ENCODE results near the gene CBY3.
"Not testable (repeated sequence)": the region's sequence is repeated elsewhere in the genome, so short reads cannot be mapped to it uniquely, and the experiment has no call there.

The CBY3 gene

DNA sequence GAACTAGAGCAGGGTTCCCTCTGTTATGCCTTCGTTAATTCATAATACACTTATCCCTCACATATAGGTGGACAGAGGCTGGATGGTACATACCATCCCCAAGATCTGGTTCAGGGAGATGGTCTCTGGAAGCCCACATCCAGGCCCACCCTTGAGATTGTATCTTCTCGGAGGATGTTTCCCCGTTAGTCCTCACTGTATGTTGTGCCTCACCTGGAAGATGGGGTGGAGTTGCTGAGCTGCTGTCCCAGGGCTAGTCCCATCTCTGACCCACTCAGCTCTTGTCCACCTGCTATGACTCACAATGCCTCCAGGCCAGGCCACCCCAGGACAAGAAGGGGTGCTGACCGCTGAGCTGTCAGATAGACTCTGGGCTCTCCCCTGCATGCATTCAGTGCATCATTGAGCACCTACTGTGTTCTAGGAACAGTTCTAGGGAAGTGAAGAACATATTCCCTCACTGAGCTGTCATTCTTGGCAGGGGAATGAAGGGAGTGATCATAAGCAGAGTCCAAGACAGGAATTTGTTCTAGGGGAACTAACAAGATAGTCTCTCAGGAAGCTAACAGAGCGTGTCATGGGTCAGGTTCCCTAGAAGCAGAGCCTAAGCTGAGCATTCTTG, at the start of gene CBY3:
Gene CBY3 (minus strand): TSS at position 255 of the 622 bp plus-strand sequence. CDS start 116 bp downstream, at position 139.
- no peak for DNase-seq

- no peak for DNase-seq
These were observed 49.5 kb upstream of the CBY3 start for GRCh38 chr5:179730356-179730755.

DNA sequence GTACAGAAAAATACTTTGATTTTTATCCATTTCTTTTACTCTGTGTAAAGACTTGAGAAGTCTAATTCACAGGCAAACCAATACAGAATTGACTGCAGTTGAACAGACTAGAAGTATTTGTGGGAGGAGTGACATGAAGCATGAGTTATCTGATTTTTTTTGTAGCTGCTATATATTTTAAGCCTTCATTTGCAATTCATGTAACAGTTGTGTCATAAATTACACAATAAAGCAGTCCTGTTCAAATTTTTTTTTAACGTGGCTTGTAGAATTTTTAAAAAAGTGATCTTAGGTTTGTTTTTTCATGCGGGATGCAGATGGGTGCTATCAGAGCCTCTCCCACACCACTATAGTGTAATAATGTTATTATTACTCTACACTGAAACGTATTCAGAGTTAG, 48.9 kb upstream of the CBY3 start:
- no peak for DNase-seq

DNA sequence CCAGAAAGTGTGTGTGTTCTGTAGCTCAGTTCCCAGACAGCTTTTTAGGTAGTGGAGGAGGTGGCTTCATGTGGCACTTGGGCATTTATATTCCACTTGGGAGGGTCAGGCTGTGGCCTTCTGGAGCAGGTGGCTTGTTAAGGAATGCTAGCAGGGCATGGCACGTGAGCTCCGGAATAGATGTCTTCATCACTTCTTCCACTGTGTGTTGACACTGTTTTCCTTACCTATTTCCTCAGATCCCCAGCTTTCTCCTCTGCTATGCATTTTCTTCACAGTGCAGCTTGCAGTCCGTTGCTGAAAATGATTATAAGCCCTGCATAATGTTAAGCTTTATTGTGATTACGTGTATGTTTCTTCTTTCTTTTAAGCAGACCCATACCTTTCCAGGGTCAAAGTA, 48.5 kb upstream of the CBY3 start:
- no peak for DNase-seq

DNA sequence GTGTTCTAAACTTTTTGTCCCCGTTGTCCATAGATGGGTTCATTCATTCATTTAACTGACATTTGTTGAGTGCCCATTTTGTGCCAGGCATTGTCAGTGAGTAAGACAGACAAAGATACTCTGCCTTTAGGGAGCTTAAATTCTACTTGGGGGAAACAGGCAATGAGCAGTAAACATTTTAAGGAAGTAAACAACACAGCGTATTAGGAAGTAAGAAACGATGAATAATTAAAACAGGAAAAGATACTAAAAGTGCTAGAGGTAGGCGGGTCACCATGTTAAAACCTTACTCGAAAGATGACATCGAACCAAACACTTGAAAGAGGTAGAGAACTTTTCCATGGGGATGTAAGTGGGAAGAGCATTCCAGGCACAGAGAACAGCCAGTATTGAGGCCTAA, 46.3 kb upstream of the CBY3 start:
- no peak for DNase-seq

GRCh38 chr5:179724163-179724562, 43.3 kb upstream of the CBY3 start:
- DNase-seq = no peak

- DNase-seq = no peak
These were observed 39.4 kb upstream of the CBY3 start for GRCh38 chr5:179720222-179720621.

GRCh38 chr5:179716286-179716685, 35.5 kb upstream of the CBY3 start:
- no peak for DNase-seq

DNA sequence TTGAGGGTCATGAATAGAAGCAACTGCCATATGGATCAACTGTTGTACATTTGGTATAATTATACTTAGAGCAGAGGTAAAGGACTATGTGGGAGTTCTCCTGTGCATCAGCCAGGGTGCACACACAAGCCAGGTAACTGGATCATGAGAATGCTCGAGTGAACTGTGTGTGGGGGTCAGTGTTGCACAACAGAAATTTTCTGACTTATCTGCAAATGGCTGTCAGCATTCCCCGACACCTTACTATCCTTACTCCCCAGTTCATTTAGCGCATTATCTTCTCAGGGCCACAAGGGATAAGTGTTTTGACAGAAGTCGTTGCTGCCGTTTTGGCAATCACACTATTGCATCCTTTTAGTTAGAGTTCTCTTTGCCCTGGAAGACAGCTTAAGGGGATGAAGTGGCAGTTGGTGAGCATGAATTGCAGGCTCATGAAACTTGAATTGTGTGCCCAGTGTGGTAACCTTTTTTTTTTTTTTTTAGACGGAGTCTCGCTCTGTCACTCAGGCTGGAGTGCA, 19.6 kb upstream of the CBY3 start:
- DNase-seq = no peak

DNA sequence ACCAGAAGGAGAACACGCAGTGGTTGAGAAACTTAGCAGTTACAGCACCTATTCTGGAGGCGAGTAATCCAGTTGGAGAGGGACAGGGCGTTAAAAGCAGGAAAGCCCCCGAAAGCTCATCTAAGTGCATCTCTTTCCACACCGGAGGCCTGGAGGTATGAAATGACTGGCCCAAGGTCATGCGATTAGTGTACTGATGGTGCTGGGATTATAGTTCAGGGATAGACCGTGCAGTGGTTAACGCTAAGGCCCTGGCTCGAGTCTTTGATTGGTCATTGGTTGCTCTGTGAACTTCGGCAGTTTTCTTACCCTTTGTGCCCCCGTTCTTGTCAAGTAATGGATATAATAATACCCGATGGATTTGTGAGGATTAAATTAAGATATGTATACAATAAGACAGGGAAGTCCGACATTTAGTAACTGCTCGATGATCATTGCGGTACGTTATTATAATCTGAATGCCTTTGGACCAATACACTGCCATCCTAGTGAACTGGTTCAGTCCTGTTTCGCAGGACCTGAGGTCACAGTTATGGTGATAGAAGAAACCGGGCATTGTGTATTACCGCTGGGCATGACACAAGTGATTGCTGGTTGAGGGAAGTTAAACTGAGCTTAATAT, 18.9 kb upstream of the CBY3 start:
- peak; percentile 78 for DNase-seq

- no peak for DNase-seq
These were observed 18.2 kb upstream of the CBY3 start, which contains the start of gene CANX for GRCh38 chr5:179698935-179699615. CANX (plus strand) TSS chr5:179698967; CDS start chr5:179705682, 6,715 bp downstream.

DNA sequence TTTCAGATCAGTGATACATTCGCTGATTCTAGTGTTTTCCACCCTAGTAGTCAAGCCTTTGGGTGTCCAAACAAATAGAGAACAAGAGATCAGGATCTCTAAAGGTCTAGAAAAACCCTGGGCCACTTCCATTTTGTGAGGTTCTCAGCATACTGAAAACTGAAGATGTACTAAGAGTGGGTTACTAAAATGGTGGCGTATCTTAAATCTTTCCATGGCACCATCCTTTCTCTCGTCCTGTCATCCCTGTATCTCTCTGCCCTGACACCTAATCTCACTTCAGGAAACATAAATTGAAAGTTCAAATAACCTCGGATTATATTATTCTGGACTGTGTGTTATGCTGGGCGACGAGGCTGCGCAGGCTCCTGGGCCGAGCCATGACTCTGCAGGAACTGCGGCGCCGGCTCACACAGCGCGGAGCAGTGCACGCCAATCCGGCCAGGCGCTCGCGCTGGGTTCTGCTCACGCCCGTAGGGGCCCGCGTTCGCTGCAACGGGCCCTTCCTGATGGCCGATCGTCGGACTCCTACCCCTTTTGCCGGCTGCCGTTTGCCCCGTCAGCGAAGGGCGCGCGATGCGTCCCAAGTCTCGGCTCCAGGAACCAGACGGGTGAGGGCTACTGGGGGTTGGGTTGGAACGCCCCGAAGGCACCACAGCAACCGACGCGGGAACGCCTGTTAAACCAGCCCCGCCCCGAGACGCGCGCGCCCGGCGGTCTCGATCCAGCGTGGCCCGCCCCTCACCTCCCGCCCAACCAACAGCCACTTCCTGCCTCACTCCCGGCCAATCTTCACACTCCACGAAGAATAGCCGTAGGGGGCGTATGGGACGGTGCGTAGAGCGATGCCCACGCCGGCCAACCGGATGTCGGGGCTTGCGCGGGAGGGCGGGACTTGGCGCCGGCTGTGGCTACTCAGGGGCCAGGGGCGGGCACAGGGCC, 17.4 kb upstream of the CBY3 start:
- DNase-seq = peak; percentile 100

GRCh38 chr5:179697543-179697942, 16.7 kb upstream of the CBY3 start:
- not testable (repeated sequence) for DNase-seq

DNA sequence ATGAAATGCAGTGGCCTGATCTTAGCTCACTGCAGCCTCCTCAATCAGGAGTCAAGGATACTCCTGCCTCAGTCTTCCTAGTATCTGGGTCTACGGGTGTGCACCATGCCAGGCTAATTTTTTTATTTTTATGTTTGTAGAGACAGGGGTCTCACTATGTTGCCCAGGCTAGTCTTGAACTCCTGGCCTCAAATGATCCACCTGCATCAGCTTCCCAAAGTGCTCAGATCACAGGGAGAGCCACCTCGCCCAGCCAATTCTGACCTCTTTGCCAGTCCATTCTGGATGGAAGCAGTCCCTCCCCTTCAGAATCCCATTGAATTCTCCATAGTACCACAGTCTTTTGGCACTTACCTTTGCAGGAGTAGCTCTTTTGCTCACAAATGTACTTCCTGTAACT, 16.3 kb upstream of the CBY3 start:
- no peak for DNase-seq

- no peak for DNase-seq
These were observed 15.8 kb upstream of the CBY3 start for GRCh38 chr5:179696603-179697002.

- no peak for DNase-seq
These were observed 13.7 kb upstream of the CBY3 start for GRCh38 chr5:179694561-179694960.

GRCh38 chr5:179689212-179689611, 8.4 kb upstream of the CBY3 start:
- DNase-seq = not testable (repeated sequence)

DNA sequence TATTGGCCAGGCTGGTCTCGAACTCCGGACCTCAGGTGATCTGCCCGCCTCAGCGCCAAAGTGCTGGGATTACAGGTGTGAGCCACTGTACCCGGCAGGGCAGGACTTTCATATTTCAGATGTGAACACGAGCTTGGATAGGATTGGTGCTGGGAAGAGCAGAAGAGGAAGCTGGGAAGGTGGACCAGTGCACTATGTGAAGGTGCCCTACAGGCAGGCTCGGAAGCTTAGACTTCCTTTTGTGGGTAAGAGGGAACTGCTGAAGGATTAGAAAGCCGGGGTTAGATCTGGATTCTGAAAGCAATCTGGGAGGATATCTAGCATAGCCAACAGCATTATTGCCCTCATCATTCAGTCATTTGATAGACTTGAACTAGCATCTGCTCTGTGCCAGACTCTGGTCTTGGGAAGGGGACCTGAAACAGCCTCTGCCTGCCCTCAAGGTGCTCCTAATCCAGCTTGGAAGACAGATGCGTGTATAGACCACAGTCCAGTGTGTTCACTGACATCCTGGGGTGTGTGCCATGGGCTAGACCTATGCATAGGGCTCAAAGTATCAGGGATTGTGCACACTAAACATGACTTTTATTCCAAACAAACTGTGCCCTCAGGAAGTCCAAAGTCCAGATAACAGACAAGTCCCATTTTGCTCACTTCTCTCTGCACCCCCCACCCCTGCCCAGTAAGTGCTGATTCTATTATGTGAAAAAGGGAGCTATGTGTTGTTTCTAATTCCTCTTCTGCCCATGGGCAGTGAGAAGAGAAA, 637 bp downstream of the CBY3 start:
- no peak for DNase-seq

DNA sequence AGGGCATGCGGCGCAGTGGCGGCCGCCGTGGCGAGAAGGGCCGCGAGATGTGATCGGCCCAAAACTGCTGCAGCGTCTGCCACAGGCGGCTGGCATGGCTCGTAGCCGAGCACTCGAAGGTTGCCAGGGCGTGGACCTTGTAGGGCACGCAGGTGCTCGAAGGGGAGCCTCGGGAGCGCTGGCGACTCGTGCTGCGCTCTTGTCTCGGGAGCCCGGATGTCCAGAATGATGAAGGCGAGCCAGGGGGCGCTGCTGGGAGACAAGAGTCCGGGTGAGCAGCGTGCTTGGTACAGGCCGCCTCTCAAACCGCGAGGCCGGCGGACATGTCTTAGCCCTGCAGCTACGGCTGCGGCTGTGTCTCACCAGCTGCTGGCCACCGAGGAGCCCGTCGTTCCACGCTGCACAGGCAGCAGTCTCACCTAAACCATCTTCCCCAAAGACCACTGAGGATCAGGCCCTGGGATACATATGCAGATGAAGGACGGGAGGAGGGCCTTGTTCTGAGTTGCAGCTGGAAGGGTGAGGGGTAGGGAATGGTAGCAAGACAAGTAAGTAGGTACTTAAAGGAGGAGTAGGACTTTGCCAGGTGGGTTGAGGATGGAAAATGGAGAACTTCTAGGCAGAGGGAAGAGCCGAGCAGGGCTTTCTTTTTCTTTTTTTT, 1.7 kb downstream of the CBY3 start:
- peak; percentile 87 for DNase-seq

DNA sequence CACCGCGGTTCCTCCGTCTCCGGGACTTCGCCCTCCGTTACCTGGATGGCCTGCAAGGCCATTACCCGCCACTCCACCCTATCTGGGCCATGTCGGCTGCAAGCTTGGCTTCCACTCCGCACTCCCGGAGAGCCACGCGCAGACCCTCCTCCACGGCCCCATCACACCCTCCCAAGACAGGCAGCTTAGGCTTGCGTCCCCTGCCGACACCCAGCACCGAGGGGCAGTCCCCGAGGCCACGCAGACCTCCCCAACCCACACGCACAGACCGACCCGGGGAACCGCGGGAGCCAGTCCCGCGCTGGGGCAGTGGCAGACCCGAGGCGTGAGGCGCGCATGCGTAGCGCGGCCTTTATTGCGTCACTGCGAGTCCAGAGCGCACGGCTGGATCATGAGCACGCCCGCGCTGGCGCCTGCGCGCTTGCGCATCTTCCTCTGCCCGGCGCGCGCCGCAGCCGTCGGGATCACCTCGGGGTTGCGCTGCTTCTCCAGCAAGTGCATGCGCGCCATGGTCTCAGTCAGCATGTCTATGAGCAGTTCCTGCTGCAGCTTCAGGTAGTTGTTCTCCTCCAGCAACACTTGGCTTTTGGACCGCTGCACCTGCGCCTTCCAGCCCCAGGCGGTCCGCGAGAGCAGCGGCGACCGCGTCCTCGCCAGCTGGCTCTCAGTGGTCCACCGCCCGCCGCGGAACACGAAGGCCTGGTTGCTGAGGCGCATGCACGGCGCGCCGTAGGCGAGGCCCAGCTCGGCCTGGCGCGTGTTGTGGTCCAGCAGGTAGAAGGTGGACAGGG, 2.4 kb downstream of the CBY3 start:
- peak; percentile 98 for DNase-seq

DNA sequence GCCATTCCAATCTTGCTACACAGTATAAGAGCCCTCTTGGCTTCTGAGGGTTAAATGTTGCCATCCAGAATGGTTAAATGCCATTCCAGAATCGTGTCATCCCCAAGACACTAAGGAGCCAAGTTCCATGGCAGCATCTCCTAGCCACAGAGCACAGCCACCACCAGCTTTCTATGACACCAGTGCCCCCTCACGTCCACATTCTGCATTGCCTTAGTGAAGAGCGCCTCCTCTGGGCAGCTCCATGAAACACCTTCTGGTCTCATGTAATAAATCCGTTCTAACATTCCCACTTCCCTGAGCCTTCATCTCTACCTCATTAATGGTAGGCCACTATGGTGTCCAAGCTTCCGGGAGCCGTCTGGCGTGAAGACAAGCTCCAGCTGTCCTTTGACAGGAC, 12.4 kb downstream of the CBY3 start:
- peak; percentile 45 for DNase-seq

Data from activated CD4-positive, alpha-beta T cell treated with anti-CD3 and anti-CD28 coated beads, Interleukin-2, Interleukin-6, amounts not matched to agents 100 ng/mL and 50 ng/mL, durations not matched to agents 16 hours and 8 hours (primary cell).